ENCODE results near the gene ZBTB20.

Gene ZBTB20

GRCh38 chr3:114716916-114717315 is 430.2 kb downstream of the ZBTB20 start:
- Histone ChIP-seq H3K79me2 (ENCODE audit: low read length) (no peaks in the 10 kb centered on the region), H4K20me1 (ENCODE audit: insufficient read depth, low read length) (no peaks in the 10 kb centered on the region), H3K4me2 (ENCODE audit: low read depth, low read length) (no peak overlapping the region), H3K9me2 (replicated peaks; ENCODE audit: insufficient read depth, low read length) (no peaks in the 10 kb centered on the region), H3K27ac (ENCODE audit: low read length) (no peak overlapping the region), H3K36me3 (replicated peaks; ENCODE audit: insufficient read depth, low read length) (no peaks in the 10 kb centered on the region), H3F3A (ENCODE audit: insufficient read depth, low read length) (no peaks in the 10 kb centered on the region), H2AFZ (ENCODE audit: low read length) (no peak overlapping the region), H3K4me3 (ENCODE audit: low read length) (no peak overlapping the region), H3K9ac (ENCODE audit: low read length) (no peak overlapping the region), H3K4me1 (ENCODE audit: low read length) (no peaks in the 10 kb centered on the region), H3K27me3 (replicated peaks; ENCODE audit: insufficient read depth, low read length) (no peaks in the 10 kb centered on the region), H3K9me3 (replicated peaks; ENCODE audit: insufficient read depth, low read length) (no peaks in the 10 kb centered on the region)
- no peak for DNase-seq
- no peak for TF ChIP-seq CTCF (IDR thresholded peaks at IDR 0.05; ENCODE audit: low read length)
- no peak for TF ChIP-seq EZH2phosphoT487 (IDR thresholded peaks at IDR 0.05; ENCODE audit: low read length)
- no peak for TF ChIP-seq EZH2 (optimal IDR thresholded peaks at IDR 0.05; ENCODE audit: low read depth, low read length)

GRCh38 chr3:114716126-114716525 is 431.0 kb downstream of the ZBTB20 start:
- H3K9ac ChIP-seq (ENCODE audit: low read length), result no peak overlapping the region
- H3K79me2 ChIP-seq (ENCODE audit: low read length), result no peaks in the 10 kb centered on the region
- H2AFZ ChIP-seq (ENCODE audit: low read length), result no peak overlapping the region
- no peak overlapping the region for H3K4me3 ChIP-seq (ENCODE audit: low read length)
- no peaks in the 10 kb centered on the region for H3F3A ChIP-seq (ENCODE audit: insufficient read depth, low read length)
- H3K4me2 ChIP-seq (ENCODE audit: low read depth, low read length), result no peak overlapping the region
- no peak for DNase-seq
- no peak for TF ChIP-seq CTCF (IDR thresholded peaks at IDR 0.05; ENCODE audit: low read length)
- no peak for TF ChIP-seq EZH2 (optimal IDR thresholded peaks at IDR 0.05; ENCODE audit: low read depth, low read length)
- TF ChIP-seq EZH2phosphoT487 (IDR thresholded peaks at IDR 0.05; ENCODE audit: low read length), result no peak
- H3K4me1 ChIP-seq (ENCODE audit: low read length), result no peaks in the 10 kb centered on the region
- no peaks in the 10 kb centered on the region for H3K9me2 ChIP-seq (replicated peaks; ENCODE audit: insufficient read depth, low read length)
- H3K36me3 ChIP-seq (replicated peaks; ENCODE audit: insufficient read depth, low read length), result no peaks in the 10 kb centered on the region
- no peaks in the 10 kb centered on the region for H3K9me3 ChIP-seq (replicated peaks; ENCODE audit: insufficient read depth, low read length)
- H3K27me3 ChIP-seq (replicated peaks; ENCODE audit: insufficient read depth, low read length), result no peaks in the 10 kb centered on the region
- no peaks in the 10 kb centered on the region for H4K20me1 ChIP-seq (ENCODE audit: insufficient read depth, low read length)
- no peak overlapping the region for H3K27ac ChIP-seq (ENCODE audit: low read length)

- no peak for DNase-seq
- H3K4me3 ChIP-seq (ENCODE audit: low read length), result no peak overlapping the region
- H3K36me3 ChIP-seq (replicated peaks; ENCODE audit: insufficient read depth, low read length), result no peaks in the 10 kb centered on the region
- H3K4me2 ChIP-seq (ENCODE audit: low read depth, low read length), result no peak overlapping the region
- no peaks in the 10 kb centered on the region for H3K4me1 ChIP-seq (ENCODE audit: low read length)
- H3K27ac ChIP-seq (ENCODE audit: low read length), result no peak overlapping the region
- TF ChIP-seq CTCF (IDR thresholded peaks at IDR 0.05; ENCODE audit: low read length) (no peak), EZH2phosphoT487 (IDR thresholded peaks at IDR 0.05; ENCODE audit: low read length) (no peak), EZH2 (optimal IDR thresholded peaks at IDR 0.05; ENCODE audit: low read depth, low read length) (no peak)
- H2AFZ ChIP-seq (ENCODE audit: low read length), result no peak overlapping the region
- no peak overlapping the region for H3K9ac ChIP-seq (ENCODE audit: low read length)
- no peaks in the 10 kb centered on the region for H3F3A ChIP-seq (ENCODE audit: insufficient read depth, low read length)
- H3K9me3 ChIP-seq (replicated peaks; ENCODE audit: insufficient read depth, low read length), result no peaks in the 10 kb centered on the region
- no peaks in the 10 kb centered on the region for H3K9me2 ChIP-seq (replicated peaks; ENCODE audit: insufficient read depth, low read length)
- H4K20me1 ChIP-seq (ENCODE audit: insufficient read depth, low read length), result no peaks in the 10 kb centered on the region
- no peaks in the 10 kb centered on the region for H3K27me3 ChIP-seq (replicated peaks; ENCODE audit: insufficient read depth, low read length)
- no peaks in the 10 kb centered on the region for H3K79me2 ChIP-seq (ENCODE audit: low read length)
Observed at GRCh38 chr3:114714957-114715460, 432.1 kb downstream of the ZBTB20 start.

Data from MM.1S (cell line).